H9 (cell line): ENCODE data around the gene ULK4. TPM values are rescaled to one million over a fixed set of nuclear protein-coding genes. Genes with fewer than 3 reads are reported as not detected.
"Not testable (repeated sequence)": the region's sequence is repeated elsewhere in the genome, so short reads cannot be mapped to it uniquely, and the experiment has no call there.

ENCODE experiments used
- DNase-seq: peaks from one replicate; pipeline ENCODE4 v3.0.0-alpha.2; 2017
- H2AFZ ChIP-seq: one replicate; pipeline ENCODE4 v1.6.1; 2013; ENCODE audit warnings: mild to moderate bottlenecking, low read length, control low read depth, moderate library complexity
- H2AK5ac ChIP-seq: 2 replicates; pipeline ENCODE4 v1.6.1; 2013; ENCODE audit warnings: low read length, control low read depth, mixed read lengths; ENCODE audit not compliant: insufficient read length
- H2BK120ac ChIP-seq: one replicate; pipeline ENCODE4 v1.6.1; 2013; ENCODE audit warnings: low read depth, mild to moderate bottlenecking, low read length, control low read depth, inconsistent platforms; ENCODE audit not compliant: poor library complexity, severe bottlenecking
- H2BK12ac ChIP-seq: 2 replicates; pipeline ENCODE4 v1.6.1; 2013; ENCODE audit warnings: low read length, control low read depth, mixed read lengths, low read depth; ENCODE audit not compliant: insufficient read length
- H2BK15ac ChIP-seq: 2 replicates; pipeline ENCODE4 v1.6.1; 2013; ENCODE audit warnings: low read depth, low read length, control low read depth
- H2BK20ac ChIP-seq: one replicate; pipeline ENCODE4 v1.6.1; 2013; ENCODE audit warnings: low read depth, mild to moderate bottlenecking, low read length, control low read depth, inconsistent platforms; ENCODE audit not compliant: poor library complexity, severe bottlenecking
- H2BK5ac ChIP-seq: 2 replicates; pipeline ENCODE4 v1.6.1; 2013; ENCODE audit warnings: low read length, control low read depth, mixed read lengths; ENCODE audit not compliant: insufficient read length
- H3K14ac ChIP-seq: 2 replicates; pipeline ENCODE4 v1.6.1; 2013; ENCODE audit warnings: low read length, control low read depth; ENCODE audit not compliant: insufficient read depth
- H3K18ac ChIP-seq: 2 replicates; pipeline ENCODE4 v1.6.1; 2013; ENCODE audit warnings: low read depth, mild to moderate bottlenecking, mixed read lengths, low read length, control low read depth; ENCODE audit not compliant: insufficient read length
- H3K23ac ChIP-seq: 2 replicates; pipeline ENCODE4 v1.6.1; 2013; ENCODE audit warnings: low read length, control low read depth, mixed read lengths, low read depth; ENCODE audit not compliant: insufficient read length
- H3K23me2 ChIP-seq: 2 replicates; pipeline ENCODE4 v1.6.1; 2013; ENCODE audit warnings: low read depth, mild to moderate bottlenecking, mixed read lengths, low read length, control low read depth; ENCODE audit not compliant: insufficient read length, poor library complexity, severe bottlenecking
- H3K27ac ChIP-seq: 2 replicates; pipeline ENCODE4 v1.5.1; 2013; ENCODE audit warnings: low read length, control low read depth, mixed read lengths, low read depth; ENCODE audit not compliant: insufficient read length
- H3K27me3 ChIP-seq: 2 replicates; pipeline ENCODE4 v1.6.1; 2013; ENCODE audit warnings: low read length, control low read depth, inconsistent platforms; ENCODE audit not compliant: insufficient read depth
- H3K4ac ChIP-seq: 2 replicates; pipeline ENCODE4 v1.6.1; 2013; ENCODE audit warnings: low read depth, mild to moderate bottlenecking, control low read depth, inconsistent platforms, low read length, moderate library complexity
- H3K4me1 ChIP-seq: 2 replicates; pipeline ENCODE4 v1.6.1; 2013; ENCODE audit warnings: low read length, control low read depth, inconsistent platforms; ENCODE audit not compliant: insufficient read depth
- H3K4me2 ChIP-seq: 2 replicates; pipeline ENCODE4 v1.6.1; 2013; ENCODE audit warnings: low read length, control low read depth, mixed read lengths; ENCODE audit not compliant: insufficient read length, insufficient read depth
- H3K56ac ChIP-seq: 2 replicates; pipeline ENCODE4 v1.6.1; 2013; ENCODE audit warnings: low read depth, mild to moderate bottlenecking, mixed read lengths, low read length, control low read depth; ENCODE audit not compliant: insufficient read length
- H3K79me1 ChIP-seq: 2 replicates; pipeline ENCODE4 v1.6.1; 2013; ENCODE audit warnings: low read depth, mild to moderate bottlenecking, moderate library complexity, low read length, control low read depth, inconsistent platforms; ENCODE audit not compliant: insufficient read depth, poor library complexity, severe bottlenecking
- H3K79me2 ChIP-seq: 2 replicates; pipeline ENCODE4 v1.6.1; 2013; ENCODE audit warnings: low read length, control low read depth, inconsistent platforms; ENCODE audit not compliant: insufficient read depth
- H3K9ac ChIP-seq: 2 replicates; pipeline ENCODE4 v1.6.1; 2013; ENCODE audit warnings: low read length, control low read depth, mixed read lengths; ENCODE audit not compliant: insufficient read length; ENCODE audit errors: extremely low read depth
- H3K9me3 ChIP-seq: one replicate; pipeline ENCODE4 v1.6.1; 2013; ENCODE audit warnings: low read depth, low read length, inconsistent platforms; ENCODE audit not compliant: control insufficient read depth
- H3T11ph ChIP-seq: one replicate; pipeline ENCODE4 v1.6.1; 2013; ENCODE audit warnings: mild to moderate bottlenecking, low read length, control low read depth, inconsistent platforms
- H4K20me1 ChIP-seq: one replicate; pipeline ENCODE4 v1.6.1; 2013; ENCODE audit not compliant: control insufficient read depth, insufficient read length, insufficient read depth
- H4K5ac ChIP-seq: 2 replicates; pipeline ENCODE4 v1.6.1; 2013; ENCODE audit warnings: low read depth, mild to moderate bottlenecking, mixed read lengths, low read length, control low read depth; ENCODE audit not compliant: insufficient read length
- H4K8ac ChIP-seq: replicated peaks from 2 replicates; pipeline ENCODE4 v1.6.1; 2013; ENCODE audit warnings: low read length, control low read depth, mixed read lengths, low read depth; ENCODE audit not compliant: insufficient read length
- H4K91ac ChIP-seq: 2 replicates; pipeline ENCODE4 v1.6.1; 2013; ENCODE audit warnings: low read depth, mild to moderate bottlenecking, moderate library complexity, mixed read lengths, low read length, control low read depth; ENCODE audit not compliant: insufficient read length
- H3K27ac Mint-ChIP-seq, 3 experiments: 2 replicates in 2 of 3; 3 replicates in 1 of 3; pipeline ENCODE4 v1.8.0; 2020 to 2021; ENCODE audit warnings: mixed read lengths in 3 of 3, mild to moderate bottlenecking in 1 of 3, moderate library complexity in 1 of 3
- H3K27me3 Mint-ChIP-seq: 2 replicates; pipeline ENCODE4 v1.8.0; 2021; ENCODE audit warnings: low read depth, mild to moderate bottlenecking, moderate library complexity, mixed read lengths
- H3K36me3 Mint-ChIP-seq, 3 experiments: 2 replicates in 2 of 3; 3 replicates in 1 of 3; pipeline ENCODE4 v1.8.0; 2020 to 2021; ENCODE audit warnings: low read depth in 3 of 3, mixed read lengths in 3 of 3; ENCODE audit not compliant: insufficient read depth in 1 of 3
- H3K4me1 Mint-ChIP-seq, 2 experiments: 2 replicates each; pipeline ENCODE4 v1.8.0; 2020; ENCODE audit warnings: mixed read lengths in 2 of 2
- H3K4me3 Mint-ChIP-seq, 2 experiments: 2 replicates in 1 of 2; 3 replicates in 1 of 2; pipeline ENCODE4 v1.8.0; 2020 to 2021; ENCODE audit warnings: mild to moderate bottlenecking in 2 of 2, mixed read lengths in 2 of 2, moderate library complexity in 1 of 2
- H3K9me3 Mint-ChIP-seq, 2 experiments: 2 replicates in 1 of 2; 3 replicates in 1 of 2; pipeline ENCODE4 v1.8.0; 2020; ENCODE audit warnings: mild to moderate bottlenecking in 2 of 2, mixed read lengths in 2 of 2, moderate library complexity in 1 of 2
- CTCF ChIP-seq: fragments of 200-600 bp; sonication (generic); conservative IDR thresholded peaks from 3 replicates; pipeline ENCODE4 v1.8.0; 2021; ENCODE audit warnings: antibody characterized with exemption, mild to moderate bottlenecking
- WGBS: extraction: QIAGEN DNeasy Blood & Tissue Kit; methylation state at CpG from one replicate; pipeline ENCODE4 v1.1.7; 2013; ENCODE audit warnings: missing lambda C conversion rate, low lambda C conversion rate, mixed read lengths; ENCODE audit not compliant: insufficient read length; ENCODE audit errors: extremely low coverage; 5-methylcytosine and 5-hydroxymethylcytosine counted together
- total RNA-seq: library from RNA; stranded (reverse); gene quantifications from 2 replicates; pipeline ENCODE4 v1.2.1, GENCODE V29; 2021

The ULK4 gene
- total RNA-seq, 1 experiment from 2014 or later: 12.9 TPM

GRCh38 chr3:41679374-41679773 lies 282.5 kb downstream of the ULK4 start:
- Histone ChIP-seq H3K79me1 (no peaks in the 10 kb centered on the region), H3K14ac (no peak overlapping the region), H4K8ac (no peak overlapping the region), H2BK20ac (no peak overlapping the region), H3K4me2 (no peak overlapping the region), H2BK12ac (no peak overlapping the region), H3K79me2 (no peaks in the 10 kb centered on the region), H3K4me1 (peaks cover 5% of the 10 kb centered on the region; the same call in 1 of the 2 replicates), H2AFZ (no peak overlapping the region), H3K18ac (no peak overlapping the region), H4K20me1 (no peaks in the 10 kb centered on the region), H2BK15ac (no peak overlapping the region), H3K56ac (no peak overlapping the region), H3K9me3 (no peaks in the 10 kb centered on the region), H3K9ac (no peak overlapping the region), H3K27me3 (no peaks in the 10 kb centered on the region), H2AK5ac (no peak overlapping the region), H3K4ac (no peak overlapping the region), H3K23me2 (no peaks in the 10 kb centered on the region), H2BK5ac (no peak overlapping the region), H3K23ac (no peak overlapping the region), H3K27ac (no peak overlapping the region), H4K91ac (no peak overlapping the region), H4K5ac (no peak overlapping the region), H3T11ph (no peak overlapping the region), H2BK120ac (no peak overlapping the region)
- Mint-ChIP-seq H3K27me3 (no peaks in the 10 kb centered on the region), H3K27ac (no peak overlapping the region; a peak in 1 of 7 replicates), H3K36me3 (peaks cover 0 to 2% (median 2%) of the 10 kb centered on the region in 3 experiments; a peak in 1 of 7 replicates), H3K4me3 (no peak overlapping the region), H3K4me1 (peaks cover 12 to 14% of the 10 kb centered on the region in 2 experiments), H3K9me3 (no peaks in the 10 kb centered on the region; a peak in 1 of 5 replicates)
- no peak for TF ChIP-seq CTCF
- no peak for DNase-seq
- no CpG with 5 or more reads among the region's 1 CpG for WGBS

- WGBS: no CpG with 5 or more reads among the region's 7 CpGs
- not testable (repeated sequence) for H3K79me2 ChIP-seq, H2AFZ ChIP-seq, H4K91ac ChIP-seq, H3K4me3 Mint-ChIP-seq, H3K4me1 Mint-ChIP-seq, H3K18ac ChIP-seq, H3K4me1 ChIP-seq, H3K9me3 Mint-ChIP-seq, H2BK20ac ChIP-seq, DNase-seq, H3K27me3 Mint-ChIP-seq, H3K23me2 ChIP-seq, H3K9me3 ChIP-seq, H3K4ac ChIP-seq, H3K79me1 ChIP-seq, H3K9ac ChIP-seq, H3K27ac ChIP-seq, H2AK5ac ChIP-seq, H4K20me1 ChIP-seq, H2BK120ac ChIP-seq, H2BK15ac ChIP-seq, H3K56ac ChIP-seq, H2BK12ac ChIP-seq, H3K23ac ChIP-seq, H3K14ac ChIP-seq, H4K5ac ChIP-seq, H3K27ac Mint-ChIP-seq, H4K8ac ChIP-seq, H3K36me3 Mint-ChIP-seq, H3T11ph ChIP-seq, H2BK5ac ChIP-seq, H3K4me2 ChIP-seq, H3K27me3 ChIP-seq
Observed at GRCh38 chr3:41675102-41675501, 286.8 kb downstream of the ULK4 start.
